Neural progenitor cell (in vitro differentiated cells): ENCODE measurements around the gene BHLHA9.

Experiments
- CTCF ChIP-seq: fragments of 200-600 bp; sonication (generic); IDR thresholded peaks from 2 replicates; pipeline ENCODE4 v1.5.1; 2017; ENCODE audit warnings: antibody characterized with exemption, mild to moderate bottlenecking
- EZH2 ChIP-seq: fragments of 200-600 bp; sonication (generic); IDR thresholded peaks from 2 replicates; pipeline ENCODE4 v1.6.1; 2017; ENCODE audit warnings: antibody characterized with exemption, mild to moderate bottlenecking, moderate library complexity

- TF ChIP-seq CTCF = no peak
- TF ChIP-seq EZH2 = no peak
Measured at GRCh38 chr17:1232331-1232730, 37.9 kb upstream of the BHLHA9 start.
